ENCODE data around the gene CACNA1I. TPM values are rescaled to one million over a fixed set of nuclear protein-coding genes. Genes with fewer than 3 reads are reported as not detected.

The CACNA1I gene
- polyA plus RNA-seq, 1 donor: 0.13 TPM

- DNase-seq: no peak
Observed at GRCh38 chr22:39666926-39667325, 96.4 kb downstream of the CACNA1I start.

DNA sequence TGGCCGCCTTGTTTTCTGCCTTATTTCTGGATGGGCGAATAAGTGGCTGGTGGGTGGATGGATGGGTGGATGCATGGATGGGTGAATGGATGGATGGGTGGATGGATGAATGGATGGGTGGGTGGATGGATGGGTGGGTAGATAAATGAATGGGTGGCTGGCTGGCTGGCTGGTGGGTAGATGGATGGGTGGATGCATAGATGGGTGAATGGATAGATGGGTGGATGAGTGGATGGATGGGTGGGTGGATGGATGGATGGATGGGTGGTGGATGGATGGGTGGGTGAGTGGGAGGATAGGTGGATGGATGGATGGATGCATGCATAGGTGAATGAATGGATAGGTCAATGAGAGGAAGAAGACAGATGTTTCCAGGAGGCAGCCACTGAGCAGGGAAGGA, 98.9 kb downstream of the CACNA1I start:
- no peak for DNase-seq

DNA sequence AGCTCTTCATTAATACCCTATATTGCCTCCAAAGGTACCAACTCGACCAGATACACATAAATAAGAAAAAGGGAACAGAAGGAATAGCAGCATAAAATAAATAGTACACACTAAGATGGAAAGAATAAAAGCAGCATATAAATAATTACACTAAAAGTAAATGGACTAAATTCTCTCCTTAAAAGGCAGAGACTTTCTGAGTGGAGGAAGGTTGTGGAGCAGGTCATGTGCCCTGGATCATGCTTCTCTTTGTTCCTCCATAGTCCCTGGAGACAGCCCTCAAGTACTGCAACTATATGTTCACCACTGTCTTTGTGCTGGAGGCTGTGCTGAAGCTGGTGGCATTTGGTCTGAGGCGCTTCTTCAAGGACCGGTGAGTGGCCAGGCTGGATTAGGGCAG, 101.4 kb downstream of the CACNA1I start:
- DNase-seq: no peak

- no peak for DNase-seq
Observed at GRCh38 chr22:39674536-39674935, 104.0 kb downstream of the CACNA1I start.

GRCh38 chr22:39675947-39676346, 105.4 kb downstream of the CACNA1I start:
- no peak for DNase-seq

GRCh38 chr22:39677967-39678366, 107.4 kb downstream of the CACNA1I start:
- DNase-seq: no peak

DNA sequence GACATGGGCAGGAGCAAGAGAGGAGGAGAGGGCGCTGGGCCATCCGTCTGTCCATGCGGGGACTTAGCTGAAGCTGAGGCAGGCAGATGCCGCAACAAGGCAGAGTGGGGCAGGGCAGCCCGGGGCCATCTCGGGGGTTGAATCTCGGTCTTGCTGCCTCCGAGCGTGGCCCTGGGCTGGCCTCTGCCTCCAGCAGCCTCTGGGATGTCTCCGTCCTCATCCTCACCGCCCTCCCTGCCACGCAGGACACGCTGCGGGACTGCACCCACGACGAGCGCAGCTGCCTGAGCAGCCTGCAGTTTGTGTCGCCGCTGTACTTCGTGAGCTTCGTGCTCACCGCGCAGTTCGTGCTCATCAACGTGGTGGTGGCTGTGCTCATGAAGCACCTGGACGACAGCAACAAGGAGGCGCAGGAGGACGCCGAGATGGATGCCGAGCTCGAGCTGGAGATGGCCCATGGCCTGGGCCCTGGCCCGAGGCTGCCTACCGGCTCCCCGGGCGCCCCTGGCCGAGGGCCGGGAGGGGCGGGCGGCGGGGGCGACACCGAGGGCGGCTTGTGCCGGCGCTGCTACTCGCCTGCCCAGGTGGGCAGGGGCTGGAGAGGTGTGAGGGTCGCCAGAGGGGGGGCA, 108.4 kb downstream of the CACNA1I start:
- DNase-seq: no peak

GRCh38 chr22:39679652-39680051, 109.1 kb downstream of the CACNA1I start:
- no peak for DNase-seq

DNA sequence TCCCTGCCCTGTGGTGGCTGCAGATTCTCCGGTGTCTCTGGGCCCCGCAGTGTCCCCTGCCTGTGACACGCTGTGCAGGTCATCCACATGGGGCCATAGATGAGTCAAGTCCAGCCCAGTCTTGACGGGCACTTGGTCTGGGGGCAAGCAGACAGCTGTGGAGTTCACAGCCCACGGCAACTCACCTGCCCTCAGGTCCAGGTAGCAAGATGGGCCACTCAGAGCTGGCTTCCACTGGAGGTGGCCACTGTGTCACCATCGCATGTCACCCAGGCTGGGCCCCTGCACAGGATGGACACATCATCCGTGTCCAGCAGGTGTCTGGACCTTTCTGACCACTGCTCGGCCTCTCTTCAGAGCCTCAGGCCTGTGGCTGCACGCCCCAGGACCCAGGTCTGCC, 109.9 kb downstream of the CACNA1I start:
- DNase-seq: no peak

DNA sequence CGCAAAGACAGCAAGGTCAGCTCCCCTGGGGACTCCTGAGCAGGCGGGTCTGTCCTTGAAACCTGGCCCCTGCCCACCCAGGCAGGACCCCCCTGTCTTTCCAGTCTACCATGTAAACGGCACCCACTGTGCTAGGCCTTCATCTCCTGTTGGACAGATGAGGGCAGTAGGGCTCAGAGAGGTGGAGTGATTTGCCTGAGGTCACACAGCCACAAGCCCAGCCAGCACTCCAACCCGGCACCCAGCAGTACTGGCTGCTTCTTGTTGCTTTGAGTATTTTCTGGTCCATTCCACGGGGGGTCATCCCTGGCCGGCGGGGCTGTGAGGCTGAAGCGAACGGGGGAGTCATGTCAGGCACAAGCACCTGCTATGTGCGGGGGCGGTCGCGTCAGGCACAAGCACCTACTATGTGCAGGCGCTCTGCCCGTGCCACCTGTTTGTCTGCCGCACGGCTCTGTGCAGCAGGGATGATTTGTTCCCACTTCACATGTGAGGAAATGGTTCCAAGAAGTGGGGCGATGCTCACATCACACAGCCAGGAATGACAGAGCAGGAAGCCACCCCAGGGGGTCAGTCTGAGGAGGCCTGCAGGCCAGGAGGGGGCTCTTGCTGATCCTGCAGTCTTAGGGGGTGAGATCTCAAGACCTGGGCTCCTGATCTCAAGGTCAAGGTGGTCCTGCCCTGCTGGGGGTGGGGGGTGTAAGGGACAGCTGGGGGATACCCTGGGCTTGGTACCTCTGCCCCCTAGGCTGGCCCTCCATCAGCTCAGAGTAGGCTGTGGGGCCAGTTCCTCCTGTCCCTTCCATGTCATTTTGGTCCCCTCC, 110.7 kb downstream of the CACNA1I start:
- no peak for DNase-seq

GRCh38 chr22:39682994-39683393, 112.4 kb downstream of the CACNA1I start:
- no peak for DNase-seq

DNA sequence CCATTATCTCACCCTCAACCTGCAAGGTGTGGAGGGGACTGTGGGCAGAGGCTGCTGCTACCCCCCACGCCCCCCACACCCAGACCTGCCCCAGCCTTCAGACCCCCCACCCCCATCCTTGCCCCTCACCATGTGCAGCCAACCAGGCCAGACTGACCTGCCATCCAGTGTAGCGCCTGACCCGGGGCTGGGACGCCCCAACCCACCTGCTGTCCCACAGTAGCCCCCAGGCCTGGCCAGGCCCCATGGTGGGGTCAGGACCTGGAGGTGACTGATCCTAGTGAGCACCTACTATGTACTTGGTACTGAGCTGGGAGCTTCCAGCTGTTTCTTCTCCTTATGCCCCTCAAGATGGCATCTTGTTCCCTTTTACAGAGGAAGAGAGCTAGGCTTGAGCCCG, 113.1 kb downstream of the CACNA1I start:
- no peak for DNase-seq

DNA sequence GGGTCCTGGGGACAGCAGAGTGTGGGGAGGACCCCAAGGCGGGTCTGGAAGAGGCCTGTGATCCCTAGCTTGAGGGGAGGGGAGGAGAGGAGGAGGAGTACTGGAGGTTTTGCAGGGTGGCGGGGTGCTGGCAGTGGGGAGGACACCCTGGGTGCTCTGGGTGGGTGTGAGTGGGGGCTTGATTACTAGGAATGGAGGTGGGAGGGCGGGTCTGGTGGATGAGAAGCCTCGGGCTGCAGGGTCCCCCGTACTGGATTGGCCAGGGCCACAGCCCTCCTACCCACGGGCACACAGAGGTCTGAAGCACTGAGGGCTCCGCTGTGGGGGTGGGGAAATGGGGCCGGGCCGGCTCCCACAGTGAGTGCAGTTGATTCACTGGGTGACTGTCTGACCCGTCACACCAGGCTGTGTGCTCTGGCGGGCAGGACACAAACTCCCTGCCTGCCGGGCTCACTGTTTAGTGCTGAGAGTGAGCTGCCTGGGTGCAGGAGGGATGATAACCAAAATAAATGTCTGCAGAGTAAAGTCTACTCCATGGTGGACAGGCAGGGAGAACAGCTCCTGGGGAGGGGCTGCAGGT, 114.2 kb downstream of the CACNA1I start:
- no peak for DNase-seq

GRCh38 chr22:39685336-39686177, 115.0 kb downstream of the CACNA1I start:
- no peak for DNase-seq

DNA sequence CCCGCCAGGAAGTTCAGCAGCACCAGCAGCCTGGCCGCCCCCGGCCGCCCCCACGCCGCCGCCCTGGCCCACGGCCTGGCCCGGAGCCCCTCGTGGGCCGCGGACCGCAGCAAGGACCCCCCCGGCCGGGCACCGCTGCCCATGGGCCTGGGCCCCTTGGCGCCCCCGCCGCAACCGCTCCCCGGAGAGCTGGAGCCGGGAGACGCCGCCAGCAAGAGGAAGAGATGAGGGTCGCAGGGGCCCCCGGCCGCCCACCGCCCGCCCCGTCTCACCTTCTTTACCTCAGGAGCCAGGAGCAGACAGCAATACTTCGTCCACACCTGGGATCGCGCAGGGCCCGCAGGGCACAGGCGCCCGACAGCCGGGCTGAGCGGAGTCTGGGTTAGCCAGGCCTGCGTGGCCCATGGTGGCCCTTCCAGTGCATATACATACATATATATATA, 115.6 kb downstream of the CACNA1I start:
- DNase-seq: no peak

GRCh38 chr22:39686776-39687525, 116.4 kb downstream of the CACNA1I start:
- no peak for DNase-seq

GRCh38 chr22:39688186-39688785, 117.7 kb downstream of the CACNA1I start:
- DNase-seq: no peak

- no peak for DNase-seq
Observed at GRCh38 chr22:39689421-39689820, 118.9 kb downstream of the CACNA1I start.

- no peak for DNase-seq
Observed at GRCh38 chr22:39690881-39691605, 120.5 kb downstream of the CACNA1I start.

GRCh38 chr22:39693943-39694500, 123.5 kb downstream of the CACNA1I start:
- no peak for DNase-seq

All from left kidney (tissue), 2 donors.